ENCODE results near the gene PHF14.

DNA sequence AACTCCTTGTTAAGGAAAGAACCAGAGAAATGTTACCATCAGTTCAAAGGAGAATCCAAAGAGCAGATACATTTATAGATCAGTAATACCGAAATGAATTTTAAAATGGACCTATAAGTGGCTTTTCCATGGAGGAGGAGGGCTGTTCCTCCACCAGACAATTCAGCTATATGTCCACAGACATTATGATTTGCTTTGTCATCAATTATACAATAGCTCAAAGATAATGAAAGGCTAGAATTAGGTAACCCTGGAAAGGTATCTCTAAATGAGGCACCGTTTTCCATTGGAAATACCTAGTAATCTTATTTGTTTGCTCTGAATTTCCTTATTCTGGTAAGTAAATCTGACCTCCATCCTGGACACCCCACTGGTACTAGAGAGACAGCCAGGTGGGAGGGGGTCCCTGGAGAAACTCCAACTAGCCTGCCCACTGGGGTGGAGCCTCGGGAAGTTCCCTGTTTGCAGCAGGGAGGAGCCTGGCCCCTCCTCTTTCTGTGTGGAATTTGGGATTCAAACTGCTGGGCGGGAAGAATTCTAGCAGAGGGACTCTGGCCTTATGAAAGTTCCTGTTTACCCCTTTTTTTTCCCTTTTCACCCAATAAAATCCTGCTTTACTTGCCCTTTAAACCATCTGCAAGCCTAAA is 218.0 kb downstream of the PHF14 start:
- TF ChIP-seq, protein P1, sequence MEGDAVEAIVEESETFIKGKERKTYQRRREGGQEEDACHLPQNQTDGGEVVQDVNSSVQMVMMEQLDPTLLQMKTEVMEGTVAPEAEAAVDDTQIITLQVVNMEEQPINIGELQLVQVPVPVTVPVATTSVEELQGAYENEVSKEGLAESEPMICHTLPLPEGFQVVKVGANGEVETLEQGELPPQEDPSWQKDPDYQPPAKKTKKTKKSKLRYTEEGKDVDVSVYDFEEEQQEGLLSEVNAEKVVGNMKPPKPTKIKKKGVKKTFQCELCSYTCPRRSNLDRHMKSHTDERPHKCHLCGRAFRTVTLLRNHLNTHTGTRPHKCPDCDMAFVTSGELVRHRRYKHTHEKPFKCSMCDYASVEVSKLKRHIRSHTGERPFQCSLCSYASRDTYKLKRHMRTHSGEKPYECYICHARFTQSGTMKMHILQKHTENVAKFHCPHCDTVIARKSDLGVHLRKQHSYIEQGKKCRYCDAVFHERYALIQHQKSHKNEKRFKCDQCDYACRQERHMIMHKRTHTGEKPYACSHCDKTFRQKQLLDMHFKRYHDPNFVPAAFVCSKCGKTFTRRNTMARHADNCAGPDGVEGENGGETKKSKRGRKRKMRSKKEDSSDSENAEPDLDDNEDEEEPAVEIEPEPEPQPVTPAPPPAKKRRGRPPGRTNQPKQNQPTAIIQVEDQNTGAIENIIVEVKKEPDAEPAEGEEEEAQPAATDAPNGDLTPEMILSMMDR (IDR thresholded peaks at IDR 0.05), result no peak
- no peak for TF ChIP-seq POLR2A (IDR thresholded peaks at IDR 0.05)
